HepG2 (cell line): Measurements from ENCODE around the gene IGFLR1. TPM values are rescaled to one million over a fixed set of nuclear protein-coding genes. Genes with fewer than 3 reads are reported as not detected.
A peak's percentile ranks its signal among the peaks of the same experiment; 100 is the strongest.

Experiments used
- ELF4 ChIP-seq: sonication (generic); formaldehyde crosslinking; IDR thresholded peaks from 2 replicates; pipeline ENCODE4 v1.5.0; 2020; ENCODE audit warnings: missing genetic modification reagents, mild to moderate bottlenecking, moderate library complexity, borderline replicate concordance
- ETV5 ChIP-seq: IDR thresholded peaks from 2 replicates; pipeline ENCODE4 v1.6.1; 2018; ENCODE audit warnings: missing biosample characterization, missing genetic modification reagents, inconsistent platforms, borderline replicate concordance
- HIC2 ChIP-seq: sonication (generic); formaldehyde crosslinking; IDR thresholded peaks from 2 replicates; pipeline ENCODE4 v1.9.0; 2022; ENCODE audit warnings: low read depth, missing genetic modification reagents
- KLF6 ChIP-seq: IDR thresholded peaks from 2 replicates; pipeline ENCODE4 v1.8.0; 2016; ENCODE audit warnings: missing biosample characterization, missing genetic modification reagents
- PAX8 ChIP-seq: sonication (generic); formaldehyde crosslinking; IDR thresholded peaks from 2 replicates; pipeline ENCODE4 v1.8.0; 2022; ENCODE audit warnings: mild to moderate bottlenecking, missing genetic modification reagents, borderline replicate concordance
- PBX2 ChIP-seq: IDR thresholded peaks from 2 replicates; pipeline ENCODE4 v1.6.1; 2016; ENCODE audit warnings: control low read depth
- PHF21A ChIP-seq: sonication (generic); formaldehyde crosslinking; IDR thresholded peaks from 2 replicates; pipeline ENCODE4 v1.5.0; 2020; ENCODE audit warnings: mild to moderate bottlenecking, missing genetic modification reagents
- PITX1 ChIP-seq: sonication (generic); formaldehyde crosslinking; IDR thresholded peaks from 2 replicates; pipeline ENCODE4 v1.5.1; 2020; ENCODE audit warnings: mild to moderate bottlenecking, missing genetic modification reagents
- SP1 ChIP-seq, 2 experiments: fragments of 450-650 bp in 1 of 2; sonication (generic) in 1 of 2; formaldehyde crosslinking in 1 of 2; IDR thresholded peaks; 2 replicates each; pipeline versions ENCODE4 v1.4.0 to v1.6.1; 2016 to 2020; ENCODE audit warnings: missing genetic modification reagents in 1 of 2
- THAP9 ChIP-seq: sonication (generic); formaldehyde crosslinking; IDR thresholded peaks from 2 replicates; pipeline ENCODE4; 2020; ENCODE audit warnings: missing genetic modification reagents, mild to moderate bottlenecking, borderline replicate concordance
- ZNF629 ChIP-seq: sonication (generic); formaldehyde crosslinking; conservative IDR thresholded peaks from 2 replicates; pipeline ENCODE4 v1.5.0; 2020; ENCODE audit warnings: missing genetic modification reagents
- ZXDC ChIP-seq: sonication (generic); formaldehyde crosslinking; IDR thresholded peaks from 2 replicates; pipeline ENCODE4 v1.5.0; 2020; ENCODE audit warnings: mild to moderate bottlenecking, missing genetic modification reagents
- polyA plus RNA-seq, 8 experiments: library from polyadenylated mRNA; depleted of rRNA in 3 of 8; stranded (reverse) in 7 of 8; unstranded in 1 of 8; fragments of >200 nt; fragmentation: Illumina TruSeq in 4 of 8; extraction: Trizol in 4 of 8; gene quantifications; 2 replicates each; pipeline versions ENCODE4 v1.2.1 to v1.2.3, GENCODE V29; 2011 to 2016; ENCODE audit warnings: low read depth in 4 of 8, missing spikeins in 1 of 8, mixed read lengths in 1 of 8; ENCODE audit not compliant: insufficient read depth in 1 of 8
- total RNA-seq, 5 experiments: library from RNA; depleted of rRNA; stranded (reverse); fragments of >200 nt; fragmentation: Illumina TruSeq; extraction: Trizol; gene quantifications; 2 replicates each; pipeline ENCODE4 v1.2.3, GENCODE V29; 2016; ENCODE audit warnings: low read depth in 1 of 5
- TF ChIP-seq, protein P1 (sequence below): sonication (generic); formaldehyde crosslinking; IDR thresholded peaks from 2 replicates; pipeline ENCODE4 v1.4.0; 2020; ENCODE audit warnings: mild to moderate bottlenecking, missing genetic modification reagents

The IGFLR1 gene
- total and polyA plus RNA-seq, 2 of the 13 experiments (the other 11 are each of a cell fraction or from before 2014, with no cell fraction given), result 5.4 to 8.9 TPM

DNA sequence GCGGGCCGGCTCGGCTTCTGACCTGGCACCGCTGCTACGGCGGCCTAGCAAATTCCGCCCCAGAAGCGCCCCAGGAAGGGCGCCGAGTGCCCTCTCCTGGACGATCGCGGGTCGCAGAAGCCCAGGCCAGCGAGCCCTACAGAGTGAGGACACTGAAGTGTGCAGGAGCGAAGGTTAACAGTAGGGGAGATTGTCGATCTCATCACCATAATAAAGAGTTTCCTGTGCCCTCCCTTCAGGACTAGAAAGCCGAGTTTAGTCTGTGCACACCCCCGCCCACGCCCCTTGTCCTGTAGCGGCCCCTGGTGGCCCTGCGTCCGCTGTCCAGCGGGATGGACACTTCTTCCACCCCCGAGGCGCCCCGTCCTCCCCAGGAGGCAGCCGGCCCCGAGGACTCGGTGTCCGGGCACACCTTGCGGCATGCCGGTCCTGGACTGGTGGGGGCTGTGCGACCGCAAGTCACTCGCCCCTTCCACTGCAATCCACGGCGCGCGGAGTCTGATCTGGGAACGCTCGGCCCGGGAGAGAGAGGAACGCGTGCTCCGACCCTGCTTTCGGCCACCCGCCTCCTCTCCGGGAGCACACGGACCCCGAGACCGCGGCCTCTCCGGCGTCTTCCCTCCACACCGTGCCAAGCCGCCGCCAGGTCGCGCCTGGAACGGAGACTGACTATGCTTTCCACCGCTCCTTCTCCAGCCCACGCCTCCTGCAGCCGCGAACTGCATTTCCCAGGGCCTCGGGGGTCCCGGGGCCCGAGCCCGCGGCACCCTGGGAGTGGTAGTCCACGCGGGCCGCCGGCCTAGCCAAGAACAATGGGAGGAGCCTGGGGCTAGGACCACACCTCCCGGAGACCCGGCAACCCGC, 25.2 kb downstream of the IGFLR1 start (continued):
- TF ChIP-seq ETV5 (CRISPR knock-in tag) (0 out of 2 replicates have a peak, but pooled peaks have one; percentile 5), PAX8 (CRISPR knock-in tag) (no peak), THAP9 (CRISPR knock-in tag) (no peak; the same call in 1 of the 2 replicates), ZNF629 (no peak; the same call in 1 of the 2 replicates), HIC2 (CRISPR knock-in tag) (0 out of 2 replicates have a peak, but pooled peaks have one; percentile 53), PITX1 (CRISPR knock-in tag) (no peak; the same call in 1 of the 2 replicates), PHF21A (CRISPR knock-in tag) (peak; percentile 82), PBX2 (CRISPR knock-in tag) (no peak), SP1 (IDR thresholded peaks at IDR 0.05) (no peak), SP1 (CRISPR knock-in tag; IDR thresholded peaks at IDR 0.05) (no peak; the same call in none of the 2 replicates), ELF4 (CRISPR knock-in tag) (peak; percentile 63; the same call in 1 of the 2 replicates), KLF6 (CRISPR knock-in tag) (no peak), ZXDC (CRISPR knock-in tag) (no peak)
- TF ChIP-seq, protein P1, sequence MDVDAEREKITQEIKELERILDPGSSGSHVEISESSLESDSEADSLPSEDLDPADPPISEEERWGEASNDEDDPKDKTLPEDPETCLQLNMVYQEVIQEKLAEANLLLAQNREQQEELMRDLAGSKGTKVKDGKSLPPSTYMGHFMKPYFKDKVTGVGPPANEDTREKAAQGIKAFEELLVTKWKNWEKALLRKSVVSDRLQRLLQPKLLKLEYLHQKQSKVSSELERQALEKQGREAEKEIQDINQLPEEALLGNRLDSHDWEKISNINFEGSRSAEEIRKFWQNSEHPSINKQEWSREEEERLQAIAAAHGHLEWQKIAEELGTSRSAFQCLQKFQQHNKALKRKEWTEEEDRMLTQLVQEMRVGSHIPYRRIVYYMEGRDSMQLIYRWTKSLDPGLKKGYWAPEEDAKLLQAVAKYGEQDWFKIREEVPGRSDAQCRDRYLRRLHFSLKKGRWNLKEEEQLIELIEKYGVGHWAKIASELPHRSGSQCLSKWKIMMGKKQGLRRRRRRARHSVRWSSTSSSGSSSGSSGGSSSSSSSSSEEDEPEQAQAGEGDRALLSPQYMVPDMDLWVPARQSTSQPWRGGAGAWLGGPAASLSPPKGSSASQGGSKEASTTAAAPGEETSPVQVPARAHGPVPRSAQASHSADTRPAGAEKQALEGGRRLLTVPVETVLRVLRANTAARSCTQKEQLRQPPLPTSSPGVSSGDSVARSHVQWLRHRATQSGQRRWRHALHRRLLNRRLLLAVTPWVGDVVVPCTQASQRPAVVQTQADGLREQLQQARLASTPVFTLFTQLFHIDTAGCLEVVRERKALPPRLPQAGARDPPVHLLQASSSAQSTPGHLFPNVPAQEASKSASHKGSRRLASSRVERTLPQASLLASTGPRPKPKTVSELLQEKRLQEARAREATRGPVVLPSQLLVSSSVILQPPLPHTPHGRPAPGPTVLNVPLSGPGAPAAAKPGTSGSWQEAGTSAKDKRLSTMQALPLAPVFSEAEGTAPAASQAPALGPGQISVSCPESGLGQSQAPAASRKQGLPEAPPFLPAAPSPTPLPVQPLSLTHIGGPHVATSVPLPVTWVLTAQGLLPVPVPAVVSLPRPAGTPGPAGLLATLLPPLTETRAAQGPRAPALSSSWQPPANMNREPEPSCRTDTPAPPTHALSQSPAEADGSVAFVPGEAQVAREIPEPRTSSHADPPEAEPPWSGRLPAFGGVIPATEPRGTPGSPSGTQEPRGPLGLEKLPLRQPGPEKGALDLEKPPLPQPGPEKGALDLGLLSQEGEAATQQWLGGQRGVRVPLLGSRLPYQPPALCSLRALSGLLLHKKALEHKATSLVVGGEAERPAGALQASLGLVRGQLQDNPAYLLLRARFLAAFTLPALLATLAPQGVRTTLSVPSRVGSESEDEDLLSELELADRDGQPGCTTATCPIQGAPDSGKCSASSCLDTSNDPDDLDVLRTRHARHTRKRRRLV (CRISPR knock-in tag), result peak; percentile 74; the same call in 1 of the 2 replicates
